PC-3 (cell line): ENCODE data around the gene ST3GAL5.

ENCODE experiments used
- EZH2 ChIP-seq: fragments of 300-600 bp; sonication (generic); IDR thresholded peaks from one replicate; pipeline ENCODE4 v1.6.1; 2017; ENCODE audit warnings: antibody characterized with exemption, mild to moderate bottlenecking, low read length; ENCODE audit not compliant: unreplicated experiment
- TF ChIP-seq, protein P1 (sequence below): fragments of 300-600 bp; sonication (generic); conservative IDR thresholded peaks from 2 replicates; pipeline ENCODE4 v1.5.1; 2017; ENCODE audit warnings: antibody characterized with exemption, low read depth, mild to moderate bottlenecking, low read length

DNA sequence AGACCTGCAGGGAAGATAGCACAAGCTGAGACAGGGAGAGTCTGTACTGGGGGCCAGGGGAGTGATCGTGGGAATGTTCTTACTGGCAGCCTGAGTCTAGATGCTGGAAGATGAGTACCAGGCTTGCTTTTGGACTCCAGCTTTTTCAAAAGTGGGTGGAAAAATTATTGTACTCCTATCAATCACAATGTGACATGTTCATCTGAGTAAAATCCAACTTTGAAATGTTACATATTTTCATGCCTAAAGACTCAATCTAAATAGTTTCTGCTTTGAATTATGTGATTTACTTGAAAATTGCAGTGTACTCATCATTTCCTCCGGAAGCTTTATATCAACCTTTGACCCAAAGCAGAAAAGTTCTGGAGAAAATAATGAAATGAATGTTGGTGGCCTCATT is 49.7 kb upstream of the ST3GAL5 start:
- TF ChIP-seq, protein P1, sequence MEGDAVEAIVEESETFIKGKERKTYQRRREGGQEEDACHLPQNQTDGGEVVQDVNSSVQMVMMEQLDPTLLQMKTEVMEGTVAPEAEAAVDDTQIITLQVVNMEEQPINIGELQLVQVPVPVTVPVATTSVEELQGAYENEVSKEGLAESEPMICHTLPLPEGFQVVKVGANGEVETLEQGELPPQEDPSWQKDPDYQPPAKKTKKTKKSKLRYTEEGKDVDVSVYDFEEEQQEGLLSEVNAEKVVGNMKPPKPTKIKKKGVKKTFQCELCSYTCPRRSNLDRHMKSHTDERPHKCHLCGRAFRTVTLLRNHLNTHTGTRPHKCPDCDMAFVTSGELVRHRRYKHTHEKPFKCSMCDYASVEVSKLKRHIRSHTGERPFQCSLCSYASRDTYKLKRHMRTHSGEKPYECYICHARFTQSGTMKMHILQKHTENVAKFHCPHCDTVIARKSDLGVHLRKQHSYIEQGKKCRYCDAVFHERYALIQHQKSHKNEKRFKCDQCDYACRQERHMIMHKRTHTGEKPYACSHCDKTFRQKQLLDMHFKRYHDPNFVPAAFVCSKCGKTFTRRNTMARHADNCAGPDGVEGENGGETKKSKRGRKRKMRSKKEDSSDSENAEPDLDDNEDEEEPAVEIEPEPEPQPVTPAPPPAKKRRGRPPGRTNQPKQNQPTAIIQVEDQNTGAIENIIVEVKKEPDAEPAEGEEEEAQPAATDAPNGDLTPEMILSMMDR: no peak
- no peak for TF ChIP-seq EZH2
